ENCODE measurements around the gene SPR. TPM values are rescaled to one million over a fixed set of nuclear protein-coding genes. Genes with fewer than 3 reads are reported as not detected.

SPR gene
- total RNA-seq, 6 experiments from 2014 or later, result 48.6 to 90.2 (median 68.5) TPM

DNA sequence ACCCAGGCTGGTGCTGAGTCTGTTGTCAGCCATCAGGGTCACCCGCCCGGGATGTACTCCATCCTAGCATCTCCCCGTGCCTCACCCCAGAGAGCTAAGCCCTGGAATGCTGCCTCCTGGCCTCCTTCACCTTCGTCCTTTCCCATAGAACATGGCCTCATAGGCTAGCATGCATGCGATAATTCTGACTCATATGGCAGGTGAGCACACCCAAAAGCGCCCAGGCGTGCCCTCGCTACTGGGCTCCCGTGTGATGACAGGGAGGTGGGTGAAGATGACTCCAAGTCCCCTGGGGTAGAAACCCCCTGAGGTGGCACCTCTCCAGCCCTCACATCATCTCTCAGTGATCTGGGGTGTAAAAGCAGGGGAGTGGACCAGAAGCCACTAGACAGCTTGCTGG, 7.3 kb downstream of the SPR start:
- intact Hi-C loops (cut with DNase I), result loop anchor here (10.0 kb wide), 2 partner anchors 190 to 280 kb away; no protein-coding TSS in a partner anchor

DNA sequence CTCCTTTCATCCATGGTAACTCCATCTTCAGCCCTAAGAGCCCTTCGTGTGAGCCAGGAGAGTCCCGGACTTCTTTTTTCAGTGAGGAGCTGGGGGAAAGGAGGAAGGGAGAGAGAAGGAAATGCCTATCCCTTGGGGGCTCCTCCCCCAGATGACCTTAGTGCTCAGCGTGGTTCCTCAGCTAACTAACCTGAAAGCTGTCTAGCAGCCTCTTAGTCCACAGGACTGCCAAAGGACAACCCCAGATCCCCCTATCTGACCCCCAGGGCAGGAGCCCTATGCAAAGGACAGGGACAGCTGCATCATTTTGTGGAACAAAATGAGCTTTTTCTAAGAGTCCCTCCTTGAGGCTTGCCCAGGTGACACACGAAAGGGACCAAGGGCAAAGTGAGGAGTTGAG, 7.9 kb downstream of the SPR start:
- WGBS (ENCODE audit: insufficient coverage, low coverage, low lambda C conversion rate, missing lambda C conversion rate), result 13% methylated on average over 4 of the region's 4 CpGs
- no peak for TF ChIP-seq POLR2A (IDR thresholded peaks at IDR 0.05)
- TF ChIP-seq, protein P1, sequence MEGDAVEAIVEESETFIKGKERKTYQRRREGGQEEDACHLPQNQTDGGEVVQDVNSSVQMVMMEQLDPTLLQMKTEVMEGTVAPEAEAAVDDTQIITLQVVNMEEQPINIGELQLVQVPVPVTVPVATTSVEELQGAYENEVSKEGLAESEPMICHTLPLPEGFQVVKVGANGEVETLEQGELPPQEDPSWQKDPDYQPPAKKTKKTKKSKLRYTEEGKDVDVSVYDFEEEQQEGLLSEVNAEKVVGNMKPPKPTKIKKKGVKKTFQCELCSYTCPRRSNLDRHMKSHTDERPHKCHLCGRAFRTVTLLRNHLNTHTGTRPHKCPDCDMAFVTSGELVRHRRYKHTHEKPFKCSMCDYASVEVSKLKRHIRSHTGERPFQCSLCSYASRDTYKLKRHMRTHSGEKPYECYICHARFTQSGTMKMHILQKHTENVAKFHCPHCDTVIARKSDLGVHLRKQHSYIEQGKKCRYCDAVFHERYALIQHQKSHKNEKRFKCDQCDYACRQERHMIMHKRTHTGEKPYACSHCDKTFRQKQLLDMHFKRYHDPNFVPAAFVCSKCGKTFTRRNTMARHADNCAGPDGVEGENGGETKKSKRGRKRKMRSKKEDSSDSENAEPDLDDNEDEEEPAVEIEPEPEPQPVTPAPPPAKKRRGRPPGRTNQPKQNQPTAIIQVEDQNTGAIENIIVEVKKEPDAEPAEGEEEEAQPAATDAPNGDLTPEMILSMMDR (IDR thresholded peaks at IDR 0.05), result no peak
- no peaks in the 10 kb centered on the region for H3K9me3 ChIP-seq
- no peaks in the 10 kb centered on the region for H3K27me3 ChIP-seq
- H3K36me3 ChIP-seq, result peaks cover 0 to 14% (median 4%) of the 10 kb centered on the region in 4 donors
- no peak for ATAC-seq
- H3K27ac ChIP-seq, result no peak overlapping the region
- H3K4me3 ChIP-seq, result no peak overlapping the region
- intact Hi-C loops (cut with DNase I), result loop anchor here (10.0 kb wide), 2 partner anchors 190 to 280 kb away; no protein-coding TSS in a partner anchor
- H3K4me1 ChIP-seq, result no peaks in the 10 kb centered on the region
- no peak for DNase-seq

More for the DNA sequence above, 7.3 kb downstream of the SPR start:
- Histone ChIP-seq H3K4me3 (no peak overlapping the region), H3K4me1 (peaks cover 0 to 6% (median 2%) of the 10 kb centered on the region in 4 donors), H3K36me3 (peaks cover 0 to 14% (median 4%) of the 10 kb centered on the region in 4 donors), H3K27me3 (no peaks in the 10 kb centered on the region), H3K27ac (no peak overlapping the region), H3K9me3 (no peaks in the 10 kb centered on the region)
- TF ChIP-seq, protein P1 (IDR thresholded peaks at IDR 0.05), result no peak
- no peak for TF ChIP-seq POLR2A (IDR thresholded peaks at IDR 0.05)
- DNase-seq (no peak), ATAC-seq (no peak)
- WGBS (ENCODE audit: insufficient coverage, low coverage, low lambda C conversion rate, missing lambda C conversion rate), result 60% methylated on average over 1 of the region's 9 CpGs

DNA sequence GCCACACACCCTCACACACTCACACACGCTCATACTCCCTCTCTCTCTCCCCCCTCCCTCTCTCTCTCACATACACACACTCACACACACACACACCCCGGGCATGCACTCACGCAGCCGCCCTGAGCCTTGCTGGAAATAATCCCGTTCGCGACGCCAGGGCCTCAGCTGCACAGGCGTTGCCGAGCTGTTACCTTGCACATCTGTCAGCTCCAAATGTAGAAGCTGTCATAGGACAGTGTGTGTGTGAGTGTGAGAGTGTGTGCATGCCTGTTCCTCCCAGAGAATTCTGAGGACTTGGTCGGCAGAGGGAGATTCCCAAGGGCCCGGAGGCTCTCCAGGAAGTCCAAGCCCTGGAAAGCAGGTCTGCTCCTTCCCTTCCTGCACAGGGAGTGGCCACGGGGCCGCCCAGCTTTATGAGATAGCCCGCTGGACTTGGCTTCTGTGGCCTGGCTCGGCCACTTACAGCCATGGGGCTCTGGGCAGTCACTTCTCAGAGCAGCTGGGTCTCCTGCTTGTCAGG, 8.6 kb downstream of the SPR start:
- peaks cover 0 to 14% (median 4%) of the 10 kb centered on the region in 4 donors for H3K36me3 ChIP-seq
- H3K27ac ChIP-seq, result no peak overlapping the region
- peak in 2 of 4 donors; percentile 4 to 7 for ATAC-seq
- no peaks in the 10 kb centered on the region for H3K27me3 ChIP-seq
- WGBS (ENCODE audit: insufficient coverage, low coverage, low lambda C conversion rate, missing lambda C conversion rate), result 37% methylated on average over 5 of the region's 16 CpGs
- intact Hi-C loops (cut with DNase I), result loop anchor here (10.0 kb wide), 2 partner anchors 189 to 279 kb away; no protein-coding TSS in a partner anchor
- no peak overlapping the region for H3K4me3 ChIP-seq
- no peaks in the 10 kb centered on the region for H3K9me3 ChIP-seq
- DNase-seq, result no peak
- no peak for TF ChIP-seq POLR2A (IDR thresholded peaks at IDR 0.05)
- TF ChIP-seq, protein P1 (IDR thresholded peaks at IDR 0.05), result no peak
- no peaks in the 10 kb centered on the region for H3K4me1 ChIP-seq

GRCh38 chr2:72896446-72896845, 9.2 kb downstream of the SPR start:
- 56% methylated on average over 1 of the region's 4 CpGs for WGBS (ENCODE audit: insufficient coverage, low coverage, low lambda C conversion rate, missing lambda C conversion rate)
- Histone ChIP-seq H3K4me3 (no peak overlapping the region), H3K27me3 (no peaks in the 10 kb centered on the region), H3K27ac (no peak overlapping the region), H3K4me1 (no peaks in the 10 kb centered on the region), H3K36me3 (peaks cover 0 to 9% (median 2%) of the 10 kb centered on the region in 4 donors), H3K9me3 (no peaks in the 10 kb centered on the region)
- no peak for DNase-seq
- no peak for ATAC-seq
- TF ChIP-seq, protein P1 (IDR thresholded peaks at IDR 0.05), result no peak
- TF ChIP-seq POLR2A (IDR thresholded peaks at IDR 0.05), result no peak
- intact Hi-C loops (cut with DNase I), result loop anchor here (10.0 kb wide), 2 partner anchors 188 to 278 kb away; no protein-coding TSS in a partner anchor

Data from right lobe of liver (tissue), 6 donors.